Raji (cell line): Measurements from ENCODE around the gene DOK5.

Experiments
- POLR2A ChIP-seq: IDR thresholded peaks from 2 replicates; pipeline ENCODE4 v1.6.1; 2011; ENCODE audit warnings: low read depth, low read length, control low read depth; ENCODE audit not compliant: insufficient read depth

DOK5 gene

GRCh38 chr20:54535033-54535432 is 59.6 kb downstream of the DOK5 start:
- TF ChIP-seq POLR2A, result no peak

GRCh38 chr20:54535746-54536145 is 60.4 kb downstream of the DOK5 start:
- TF ChIP-seq POLR2A, result no peak

GRCh38 chr20:54539521-54540046 is 64.2 kb downstream of the DOK5 start:
- TF ChIP-seq POLR2A, result no peak

- no peak for TF ChIP-seq POLR2A
Observed at GRCh38 chr20:54543369-54543768, 68.0 kb downstream of the DOK5 start.

- TF ChIP-seq POLR2A, result no peak
Observed at GRCh38 chr20:54545676-54546358, 70.4 kb downstream of the DOK5 start.

GRCh38 chr20:54548849-54549248 is 73.5 kb downstream of the DOK5 start:
- no peak for TF ChIP-seq POLR2A

GRCh38 chr20:54549658-54550326 is 74.4 kb downstream of the DOK5 start:
- TF ChIP-seq POLR2A, result no peak

GRCh38 chr20:54550776-54551396 is 75.5 kb downstream of the DOK5 start:
- TF ChIP-seq POLR2A, result no peak

- TF ChIP-seq POLR2A, result no peak
Observed at GRCh38 chr20:54554006-54554405, 78.6 kb downstream of the DOK5 start.

- no peak for TF ChIP-seq POLR2A
Observed at GRCh38 chr20:54555150-54555549, 79.8 kb downstream of the DOK5 start.

GRCh38 chr20:54556406-54556805 is 81.0 kb downstream of the DOK5 start:
- TF ChIP-seq POLR2A, result no peak

- no peak for TF ChIP-seq POLR2A
Observed at GRCh38 chr20:54557806-54558590, 82.6 kb downstream of the DOK5 start.

GRCh38 chr20:54559890-54560289 is 84.5 kb downstream of the DOK5 start:
- TF ChIP-seq POLR2A, result no peak

- no peak for TF ChIP-seq POLR2A
Observed at GRCh38 chr20:54560357-54560756, 85.0 kb downstream of the DOK5 start.

- TF ChIP-seq POLR2A, result no peak
Observed at GRCh38 chr20:54565255-54565654, 89.9 kb downstream of the DOK5 start.
